Endothelial cell of umbilical vein (primary cell): Measurements from ENCODE around the gene TRAP1.

Experiments
- EZH2 ChIP-seq: IDR thresholded peaks from 2 replicates; pipeline ENCODE4 v1.6.1; 2012; ENCODE audit warnings: borderline replicate concordance, low read depth, mild to moderate bottlenecking, moderate library complexity, low read length, inconsistent platforms; ENCODE audit not compliant: severe bottlenecking
- FOS ChIP-seq: IDR thresholded peaks from 2 replicates; pipeline ENCODE4 v1.6.1; 2011; ENCODE audit warnings: mild to moderate bottlenecking, low read length, moderate library complexity, borderline replicate concordance; ENCODE audit not compliant: insufficient read depth
- JUN ChIP-seq: IDR thresholded peaks from 2 replicates; pipeline ENCODE4 v1.6.1; 2011; ENCODE audit warnings: borderline replicate concordance, low read depth; ENCODE audit not compliant: insufficient read length, insufficient read depth
- MYC ChIP-seq: IDR thresholded peaks from one replicate; pipeline ENCODE4 v1.6.1; 2011; ENCODE audit warnings: mild to moderate bottlenecking, low read depth, low read length
- POLR2A ChIP-seq: IDR thresholded peaks from 2 replicates; pipeline ENCODE4 v1.6.1; 2012; ENCODE audit warnings: low read depth, mild to moderate bottlenecking, control low read depth, low read length
- TF ChIP-seq, protein P1 (sequence below), 2 donors: IDR thresholded peaks; 1 replicate in 1 of 2; 2 replicates in 1 of 2; pipeline ENCODE4 v1.5.1; 2011; ENCODE audit warnings: low read length in 2 of 2, mild to moderate bottlenecking in 2 of 2, moderate library complexity in 2 of 2, control low read depth in 1 of 2, inconsistent platforms in 1 of 2, low read depth in 1 of 2; ENCODE audit not compliant: insufficient read depth in 1 of 2; ENCODE audit errors: extremely low read depth in 1 of 2

DNA sequence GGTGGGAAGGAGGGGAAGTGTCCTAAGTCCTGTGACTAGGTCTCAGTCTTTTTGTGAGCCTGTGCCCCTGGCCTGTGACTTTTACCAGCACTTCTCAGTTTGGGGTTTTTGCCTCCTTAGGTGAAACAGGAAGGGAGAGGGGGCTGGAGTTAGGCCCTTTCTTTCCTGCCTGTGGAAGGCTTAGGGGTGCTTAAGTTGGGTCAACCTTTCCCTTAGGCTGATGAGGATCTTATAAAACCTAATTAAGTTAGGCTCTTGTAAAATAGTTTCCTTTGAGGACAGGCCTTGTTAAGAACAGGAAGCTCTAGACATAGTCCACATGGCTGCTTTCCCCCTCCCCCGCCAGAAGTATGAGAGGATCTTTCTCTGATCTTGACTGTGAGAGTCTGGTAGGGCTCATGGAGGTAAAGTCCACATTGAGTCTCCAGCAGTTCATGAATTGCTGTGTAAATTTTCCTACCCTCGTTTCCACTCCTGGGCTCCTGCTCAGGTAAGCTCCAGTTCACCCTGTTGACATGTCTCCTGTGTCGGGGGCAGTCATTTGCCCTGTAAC, 79.9 kb downstream of the TRAP1 start:
- TF ChIP-seq EZH2 (no peak), POLR2A (no peak), JUN (no peak), MYC (no peak), FOS (no peak)
- TF ChIP-seq, protein P1, sequence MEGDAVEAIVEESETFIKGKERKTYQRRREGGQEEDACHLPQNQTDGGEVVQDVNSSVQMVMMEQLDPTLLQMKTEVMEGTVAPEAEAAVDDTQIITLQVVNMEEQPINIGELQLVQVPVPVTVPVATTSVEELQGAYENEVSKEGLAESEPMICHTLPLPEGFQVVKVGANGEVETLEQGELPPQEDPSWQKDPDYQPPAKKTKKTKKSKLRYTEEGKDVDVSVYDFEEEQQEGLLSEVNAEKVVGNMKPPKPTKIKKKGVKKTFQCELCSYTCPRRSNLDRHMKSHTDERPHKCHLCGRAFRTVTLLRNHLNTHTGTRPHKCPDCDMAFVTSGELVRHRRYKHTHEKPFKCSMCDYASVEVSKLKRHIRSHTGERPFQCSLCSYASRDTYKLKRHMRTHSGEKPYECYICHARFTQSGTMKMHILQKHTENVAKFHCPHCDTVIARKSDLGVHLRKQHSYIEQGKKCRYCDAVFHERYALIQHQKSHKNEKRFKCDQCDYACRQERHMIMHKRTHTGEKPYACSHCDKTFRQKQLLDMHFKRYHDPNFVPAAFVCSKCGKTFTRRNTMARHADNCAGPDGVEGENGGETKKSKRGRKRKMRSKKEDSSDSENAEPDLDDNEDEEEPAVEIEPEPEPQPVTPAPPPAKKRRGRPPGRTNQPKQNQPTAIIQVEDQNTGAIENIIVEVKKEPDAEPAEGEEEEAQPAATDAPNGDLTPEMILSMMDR (IDR thresholded peaks at IDR 0.05; ENCODE audit: extremely low read depth in 1 of 2, insufficient read depth in 1 of 2, low read depth in 1 of 2, low read length in 2 of 2): no peak
